NCI-H1048 (cell line): ENCODE results near the gene SNRK.

ENCODE experiments used
- DNase-seq: peaks from one replicate; lab custom pipeline; 2025; lab: John Stamatoyannopoulos, UW

The SNRK gene

GRCh38 chr3:43309372-43310305 is 23.3 kb downstream of the SNRK start:
- no peak for DNase-seq

- DNase-seq, result no peak
These were observed 30.6 kb downstream of the SNRK start for GRCh38 chr3:43316783-43317460.

GRCh38 chr3:43317461-43318316 is 31.3 kb downstream of the SNRK start:
- no peak for DNase-seq

GRCh38 chr3:43319376-43319775 is 33.0 kb downstream of the SNRK start:
- DNase-seq, result no peak

GRCh38 chr3:43319794-43320193 is 33.5 kb downstream of the SNRK start:
- no peak for DNase-seq

- no peak for DNase-seq
These were observed 33.9 kb downstream of the SNRK start for GRCh38 chr3:43320288-43320687.

DNA sequence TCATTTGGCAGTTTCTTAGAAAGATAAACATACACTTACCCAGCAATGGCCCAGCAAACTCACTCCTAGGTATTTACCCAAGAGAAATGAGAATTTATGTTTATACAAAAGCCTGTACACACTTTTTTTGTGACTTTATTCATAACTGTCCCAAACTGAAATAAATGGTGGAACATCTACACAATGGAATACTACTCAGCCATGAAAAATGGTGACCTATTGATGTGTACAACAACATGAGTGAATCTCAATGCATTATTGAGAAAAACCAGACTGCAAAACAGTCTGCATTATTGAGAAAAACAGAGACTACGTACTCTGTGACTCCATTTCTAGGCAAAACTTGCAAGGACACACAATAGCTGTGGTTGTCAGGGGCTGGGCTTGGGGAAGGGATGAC is 37.2 kb downstream of the SNRK start:
- no peak for DNase-seq

GRCh38 chr3:43326891-43327581 is 40.7 kb downstream of the SNRK start:
- no peak for DNase-seq

DNA sequence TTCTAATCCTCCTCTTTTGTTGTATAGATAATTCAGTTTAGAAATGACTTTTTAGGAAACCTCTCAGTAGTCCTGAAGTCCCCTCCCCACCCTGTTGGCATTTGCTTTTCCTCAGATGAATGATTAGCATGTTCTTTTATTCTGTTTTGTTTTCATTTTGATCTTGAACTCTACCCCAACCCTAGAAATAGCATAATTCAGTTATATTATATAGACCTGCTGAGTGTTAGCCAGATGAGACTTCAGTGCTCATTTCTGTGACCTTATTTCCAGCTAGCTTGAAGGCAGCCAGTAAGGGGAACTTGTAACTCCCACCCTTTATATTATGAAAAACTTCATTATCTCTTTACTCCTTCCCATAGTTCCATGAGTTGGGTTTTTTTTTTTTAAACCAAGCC is 41.2 kb downstream of the SNRK start:
- DNase-seq, result no peak

DNA sequence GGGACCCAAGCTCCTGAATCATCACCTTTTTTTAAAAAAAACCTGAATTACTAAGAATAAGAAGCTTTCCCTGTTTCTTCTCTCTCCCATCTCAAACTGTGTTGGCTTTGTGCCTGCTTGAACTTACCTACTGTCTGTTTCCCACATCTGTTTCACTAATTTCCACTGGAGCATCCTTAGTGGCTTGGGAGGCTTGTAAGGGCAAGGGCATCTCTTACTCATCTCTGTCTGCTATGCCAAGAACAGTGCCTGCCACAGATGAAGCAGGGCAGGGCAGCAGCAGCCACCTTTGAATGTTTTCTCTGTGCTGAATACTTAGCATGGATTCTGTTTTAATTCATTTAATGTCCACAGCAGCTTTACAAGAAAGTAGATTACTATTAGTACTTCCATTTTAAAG is 42.3 kb downstream of the SNRK start:
- no peak for DNase-seq

DNA sequence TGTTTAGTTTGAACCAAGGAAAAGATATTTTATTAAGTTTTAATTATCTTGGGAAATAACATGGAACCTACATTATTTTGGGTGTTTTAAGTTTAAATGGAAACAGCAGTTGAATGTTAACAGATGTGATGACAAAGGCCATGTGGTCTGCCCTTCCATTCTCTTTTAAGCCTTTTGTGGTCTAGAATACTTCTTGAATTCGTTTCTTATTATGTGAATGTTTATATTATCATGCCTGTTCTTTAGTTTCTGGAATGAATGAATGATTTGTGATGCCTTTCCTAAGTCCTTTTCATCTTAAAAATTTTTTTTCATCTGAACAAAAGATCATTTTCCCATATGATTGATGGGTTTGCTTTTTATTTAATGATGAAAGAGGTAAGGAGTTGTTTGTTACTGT is 44.6 kb downstream of the SNRK start:
- no peak for DNase-seq

GRCh38 chr3:43331381-43331780 is 45.0 kb downstream of the SNRK start:
- DNase-seq, result no peak

- DNase-seq, result no peak
These were observed 48.6 kb downstream of the SNRK start for GRCh38 chr3:43334976-43335375.

DNA sequence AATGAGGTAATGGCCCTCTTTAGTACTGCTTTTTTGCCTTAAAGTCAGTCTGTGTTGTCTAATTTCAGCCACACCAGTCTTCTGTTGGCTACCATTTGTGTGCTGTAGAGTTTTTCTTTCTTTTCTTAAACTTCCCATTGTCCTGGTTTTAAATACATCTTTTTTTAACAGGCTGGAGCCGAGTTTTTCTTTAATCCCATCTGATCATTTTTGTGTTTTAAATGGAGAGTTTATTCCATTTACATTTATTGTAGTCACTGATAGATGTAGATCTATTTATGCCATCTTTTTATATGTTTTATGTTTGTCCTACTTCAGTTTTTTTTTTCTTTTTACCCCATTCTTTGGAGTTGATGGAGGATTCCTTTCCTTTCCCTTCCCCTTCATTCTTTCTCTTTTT is 49.5 kb downstream of the SNRK start:
- DNase-seq, result no peak

DNA sequence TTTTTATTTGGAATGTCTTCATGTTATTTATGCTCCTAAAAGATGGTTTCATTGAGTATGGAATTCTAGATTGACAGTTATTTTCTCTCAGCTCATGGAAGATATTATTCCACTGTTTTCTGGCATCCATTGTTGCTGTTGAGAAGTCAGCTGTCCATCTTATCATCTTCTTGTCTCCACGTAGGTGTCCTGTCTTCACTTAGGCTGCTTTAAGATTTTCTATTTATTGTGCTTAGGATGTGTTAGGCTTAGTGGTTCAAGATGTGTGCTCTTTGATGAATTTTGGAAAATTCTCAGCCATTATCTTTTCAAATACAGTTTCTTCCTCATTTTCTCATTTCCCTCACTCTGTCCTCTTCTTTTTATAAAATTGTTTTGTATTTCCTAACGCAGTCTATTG is 52.0 kb downstream of the SNRK start:
- DNase-seq, result no peak

GRCh38 chr3:43340403-43340802 is 54.1 kb downstream of the SNRK start:
- DNase-seq, result no peak

GRCh38 chr3:43341788-43342187 is 55.4 kb downstream of the SNRK start:
- DNase-seq, result no peak

- no peak for DNase-seq
These were observed 56.8 kb downstream of the SNRK start for GRCh38 chr3:43343185-43343584.

- no peak for DNase-seq
These were observed 57.5 kb downstream of the SNRK start for GRCh38 chr3:43343815-43344214.

- no peak for DNase-seq
These were observed 58.2 kb downstream of the SNRK start for GRCh38 chr3:43344520-43344919.

DNA sequence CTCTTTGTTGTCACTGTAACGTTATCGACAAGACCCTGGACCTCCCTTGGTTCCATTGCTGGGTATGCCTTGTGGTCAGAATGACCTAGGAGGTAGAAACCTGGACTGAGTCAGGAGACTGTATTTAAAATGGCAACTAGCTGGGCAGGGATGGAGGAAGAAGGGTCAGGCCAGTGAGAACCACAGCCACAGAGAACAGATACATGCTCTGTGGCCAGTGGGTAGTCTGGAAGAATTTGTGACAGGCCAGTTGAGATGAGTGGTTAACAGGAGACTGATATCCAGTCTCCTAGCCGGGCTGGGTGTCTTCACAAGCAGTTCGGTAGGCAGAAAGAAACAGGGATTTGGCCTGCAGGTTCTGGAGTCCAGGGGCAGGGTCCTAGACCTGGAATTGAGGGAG is 58.9 kb downstream of the SNRK start:
- DNase-seq, result no peak

GRCh38 chr3:43345877-43346276 is 59.5 kb downstream of the SNRK start:
- no peak for DNase-seq
